GM18505 (cell line): Measurements from ENCODE around the gene MTFMT.
A peak's percentile ranks its signal among the peaks of the same experiment; 100 is the strongest.
"Not testable (repeated sequence)": the region's sequence is repeated elsewhere in the genome, so short reads cannot be mapped to it uniquely, and the experiment has no call there.

Source experiments
- ATAC-seq: cut with Tn5 transposase; IDR thresholded peaks from one replicate; pipeline ENCODE4 v1.9.1; 2021; ENCODE audit not compliant: unreplicated experiment
- POLR2A ChIP-seq: IDR thresholded peaks from 4 replicates; pipeline ENCODE4 v1.6.1; 2011; ENCODE audit warnings: borderline replicate concordance; ENCODE audit not compliant: insufficient read depth, insufficient read length; ENCODE audit errors: extremely low read depth

MTFMT gene

GRCh38 chr15:65056868-65057548 lies 27.6 kb upstream of the MTFMT start:
- TF ChIP-seq POLR2A, result no peak
- no peak for ATAC-seq

- no peak for TF ChIP-seq POLR2A
- ATAC-seq, result no peak
Observed at GRCh38 chr15:65056106-65056505, 26.7 kb upstream of the MTFMT start.

GRCh38 chr15:65055201-65055870 lies 25.9 kb upstream of the MTFMT start:
- no peak for TF ChIP-seq POLR2A
- ATAC-seq, result no peak

GRCh38 chr15:65054333-65055200 lies 25.1 kb upstream of the MTFMT start:
- no peak for ATAC-seq
- TF ChIP-seq POLR2A, result no peak

GRCh38 chr15:65052956-65053355 lies 23.5 kb upstream of the MTFMT start:
- no peak for ATAC-seq
- no peak for TF ChIP-seq POLR2A

- no peak for ATAC-seq
- TF ChIP-seq POLR2A, result no peak
Observed at GRCh38 chr15:65051266-65051665, 21.8 kb upstream of the MTFMT start.

- no peak for TF ChIP-seq POLR2A
- no peak for ATAC-seq
Observed at GRCh38 chr15:65050270-65050669, 20.8 kb upstream of the MTFMT start.

GRCh38 chr15:65049418-65049840 lies 20.0 kb upstream of the MTFMT start:
- no peak for TF ChIP-seq POLR2A
- peak; percentile 70 for ATAC-seq

- no peak for TF ChIP-seq POLR2A
- no peak for ATAC-seq
Observed at GRCh38 chr15:65048241-65048640, 18.8 kb upstream of the MTFMT start.

- TF ChIP-seq POLR2A, result no peak
- ATAC-seq, result no peak
Observed at GRCh38 chr15:65044724-65045481, 15.5 kb upstream of the MTFMT start, which contains the start of gene SLC51B. Gene SLC51B, plus strand, starts transcription at chr15:65045387. Its CDS starts 4,618 bp downstream, at chr15:65050005.

- ATAC-seq, result not testable (repeated sequence)
Observed at GRCh38 chr15:65044218-65044617, 14.8 kb upstream of the MTFMT start.

- no peak for ATAC-seq
- TF ChIP-seq POLR2A, result no peak
Observed at GRCh38 chr15:65042776-65043327, 13.4 kb upstream of the MTFMT start.

GRCh38 chr15:65041787-65042186 lies 12.3 kb upstream of the MTFMT start:
- ATAC-seq, result no peak
- TF ChIP-seq POLR2A, result no peak

- no peak for TF ChIP-seq POLR2A
Observed at GRCh38 chr15:65040461-65040860, 11.0 kb upstream of the MTFMT start.

More at GRCh38 chr15:65040461-65040860, 11.0 kb upstream of the MTFMT start:
- no peak for ATAC-seq
